H1 (cell line): ENCODE measurements around the gene IL27RA. TPM values are rescaled to one million over a fixed set of nuclear protein-coding genes. Genes with fewer than 3 reads are reported as not detected.

Experiments
- BCL11A ChIP-seq, 2 experiments: IDR thresholded peaks; one replicate each; pipeline ENCODE4 v1.6.1; 2011; ENCODE audit warnings: low read depth in 2 of 2, low read length in 2 of 2, mild to moderate bottlenecking in 2 of 2
- CTBP2 ChIP-seq: IDR thresholded peaks from 2 replicates; pipeline ENCODE4 v1.7.0; 2011; ENCODE audit warnings: borderline replicate concordance, mild to moderate bottlenecking, moderate library complexity, mixed read lengths, low read length; ENCODE audit not compliant: insufficient read depth, insufficient read length
- GABPA ChIP-seq: IDR thresholded peaks from 2 replicates; pipeline ENCODE4 v1.6.1; 2011; ENCODE audit warnings: mild to moderate bottlenecking, low read length, moderate library complexity, borderline replicate concordance; ENCODE audit not compliant: insufficient read depth
- HDAC6 ChIP-seq: IDR thresholded peaks from one replicate; pipeline ENCODE4 v1.7.1; 2012; ENCODE audit warnings: low read depth, mild to moderate bottlenecking, inconsistent platforms, low read length, moderate library complexity
- JUND ChIP-seq: IDR thresholded peaks from 2 replicates; pipeline ENCODE4 v1.6.1; 2011; ENCODE audit warnings: mild to moderate bottlenecking, improper control_type of control experiment, low read length
- KDM4A ChIP-seq: IDR thresholded peaks from one replicate; pipeline ENCODE4 v1.7.1; 2012; ENCODE audit warnings: low read depth, mild to moderate bottlenecking, moderate library complexity, low read length, inconsistent platforms; ENCODE audit not compliant: severe bottlenecking
- MAFK ChIP-seq: IDR thresholded peaks from 2 replicates; pipeline ENCODE4 v1.6.1; 2012; ENCODE audit warnings: low read depth, mild to moderate bottlenecking, improper control_type of control experiment, low read length
- NANOG ChIP-seq: IDR thresholded peaks from 2 replicates; pipeline ENCODE4 v1.6.1; 2011; ENCODE audit warnings: low read length, low read depth, mild to moderate bottlenecking, inconsistent platforms; ENCODE audit not compliant: insufficient read depth, poor library complexity, severe bottlenecking
- NRF1 ChIP-seq: IDR thresholded peaks from 2 replicates; pipeline ENCODE4 v1.6.1; 2011; ENCODE audit warnings: mild to moderate bottlenecking, low read depth, low read length, improper control_type of control experiment
- POLR2A ChIP-seq, 2 experiments: IDR thresholded peaks; 1 replicate in 1 of 2; 2 replicates in 1 of 2; pipeline ENCODE4 v1.6.1; 2011; ENCODE audit warnings: low read depth in 2 of 2, low read length in 2 of 2, mild to moderate bottlenecking in 2 of 2; ENCODE audit errors: control extremely low read depth in 1 of 2
- POLR2AphosphoS5 ChIP-seq: IDR thresholded peaks from 2 replicates; pipeline ENCODE4 v1.6.1; 2011; ENCODE audit warnings: low read depth, low read length
- RNF2 ChIP-seq: fragments of 200-900, 300-1000 bp; sonication (generic); IDR thresholded peaks from 2 replicates; pipeline ENCODE4 v1.7.1; 2016; ENCODE audit warnings: borderline replicate concordance, low read depth, mild to moderate bottlenecking, antibody characterized with exemption, low read length; ENCODE audit not compliant: poor library complexity, severe bottlenecking; ENCODE audit errors: missing control alignments
- SIN3A ChIP-seq, 2 experiments: IDR thresholded peaks in 1 of 2; conservative IDR thresholded peaks in 1 of 2; 2 replicates each; pipeline ENCODE4 v1.6.1; 2011 to 2012; ENCODE audit warnings: low read length in 2 of 2, improper control_type of control experiment in 1 of 2, low read depth in 1 of 2, mild to moderate bottlenecking in 1 of 2
- SIRT6 ChIP-seq: IDR thresholded peaks from one replicate; pipeline ENCODE4 v1.7.1; 2012; ENCODE audit warnings: low read length, inconsistent platforms
- SIX5 ChIP-seq: IDR thresholded peaks from 2 replicates; pipeline ENCODE4 v1.6.1; 2011; ENCODE audit warnings: mild to moderate bottlenecking, low read depth, low read length
- SP1 ChIP-seq: IDR thresholded peaks from 2 replicates; pipeline ENCODE4 v1.6.1; 2011; ENCODE audit warnings: low read depth, low read length
- SP2 ChIP-seq: IDR thresholded peaks from 2 replicates; pipeline ENCODE4 v1.6.1; 2012; ENCODE audit warnings: mild to moderate bottlenecking, low read length, inconsistent platforms
- SP4 ChIP-seq: IDR thresholded peaks from 2 replicates; pipeline ENCODE4 v1.6.1; 2012; ENCODE audit warnings: low read length, inconsistent platforms
- TBP ChIP-seq: IDR thresholded peaks from 2 replicates; pipeline ENCODE4 v1.6.1; 2011; ENCODE audit warnings: low read depth, low read length, improper control_type of control experiment
- TEAD4 ChIP-seq: IDR thresholded peaks from 2 replicates; pipeline ENCODE4 v1.6.1; 2012; ENCODE audit warnings: low read depth, low read length, inconsistent platforms, mixed read lengths
- polyA plus RNA-seq, 7 experiments: library from polyadenylated mRNA; depleted of rRNA in 3 of 7; stranded (reverse) in 5 of 7; unstranded in 2 of 7; fragments of >200 nt in 5 of 7; fragments of 200-250 nt in 2 of 7; gene quantifications; 1 replicate in 5 of 7; 2 replicates in 1 of 7; 4 replicates in 1 of 7; pipeline versions ENCODE4 v1.2.1 to v1.2.3, GENCODE V29; 2011 to 2013; ENCODE audit warnings: missing spikeins in 2 of 7, mixed read lengths in 2 of 7
- total RNA-seq: library from RNA; stranded (reverse); fragmentation: NEBNext Ultra II Directional; extraction: Animal tissue kit (Norgen Biotek cat#: 25700); gene quantifications from 2 replicates; pipeline ENCODE4 v1.2.1, GENCODE V29; 2021
- TF ChIP-seq, protein P1 (sequence below): IDR thresholded peaks from 2 replicates; pipeline ENCODE4 v1.6.1; 2012; ENCODE audit warnings: low read length, inconsistent platforms
- TF ChIP-seq, protein P2 (sequence below): IDR thresholded peaks from 2 replicates; pipeline ENCODE4 v1.6.1; 2011; ENCODE audit warnings: low read depth, mild to moderate bottlenecking, low read length; ENCODE audit not compliant: insufficient read depth

Gene IL27RA
- total and polyA plus RNA-seq, 2 of the 8 experiments (the other 6 are each of a cell fraction or from before 2014, with no cell fraction given) = 9.9 to 14.7 TPM

DNA sequence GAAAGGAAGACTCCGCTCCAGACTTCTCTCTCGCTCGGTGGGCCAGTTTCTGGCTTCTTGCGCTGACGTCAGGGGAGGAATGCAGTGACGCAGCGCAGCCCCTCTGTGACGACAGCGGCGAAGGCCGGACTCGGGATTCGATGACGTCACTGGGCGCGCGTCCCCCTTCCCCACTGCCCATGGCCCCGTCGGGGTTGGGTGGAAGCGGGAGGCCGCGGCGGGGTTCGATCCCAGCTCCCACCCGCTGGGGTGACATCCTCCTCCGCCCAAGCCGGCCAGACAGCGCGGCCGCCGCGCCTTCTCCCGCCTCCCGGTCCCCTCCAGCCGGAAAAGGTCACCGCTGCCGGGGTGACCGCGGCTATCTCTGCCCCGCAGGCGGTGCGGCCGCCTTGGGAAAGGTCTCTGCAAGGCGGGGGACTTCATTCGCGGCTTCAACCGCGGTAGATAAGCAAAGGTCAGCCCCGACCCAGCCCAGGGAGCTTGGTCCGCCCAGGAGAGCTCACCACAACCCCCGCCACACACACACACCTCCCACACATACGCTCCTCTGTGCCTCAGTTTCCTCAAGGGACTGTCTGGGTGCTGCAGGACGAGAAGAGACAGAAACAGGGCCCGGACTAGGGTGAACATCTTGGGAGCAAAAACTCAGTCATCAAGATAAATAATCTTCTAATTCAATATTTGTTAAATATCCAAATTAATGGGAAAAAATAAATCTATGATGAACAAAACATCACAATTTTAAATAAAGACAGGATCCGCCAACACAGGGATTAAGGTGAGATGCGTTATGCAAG is 24.6 kb upstream of the IL27RA start (continued):
- TF ChIP-seq NANOG (no peak), CTBP2 (no peak), TEAD4 (peak; percentile 44; the same call in 1 of the 2 replicates), BCL11A (IDR thresholded peaks at IDR 0.05; ENCODE audit: low read depth in 2 of 2, low read length in 2 of 2) (no peak), HDAC6 (no peak), SP4 (no peak; the same call in 1 of the 2 replicates), JUND (peak; percentile 99), NRF1 (no peak), TBP (peak; percentile 51; the same call in 1 of the 2 replicates), RNF2 (no peak), SIRT6 (no peak), POLR2A (IDR thresholded peaks at IDR 0.05; ENCODE audit: control extremely low read depth in 1 of 2, low read depth in 2 of 2, low read length in 2 of 2) (peak in 1 of 2 experiments; percentile 50; a peak in 1 of 3 replicates), KDM4A (peak; percentile 88), MAFK (no peak), GABPA (no peak), SIN3A (conservative IDR thresholded peaks at IDR 0.05 in 1 of 2, IDR thresholded peaks at IDR 0.05 in 1 of 2; ENCODE audit: low read depth in 1 of 2, low read length in 2 of 2) (0 out of 4 replicates have a peak, but pooled peaks of 1 of the 2 experiments have one; percentile 47), SIX5 (no peak), POLR2AphosphoS5 (no peak; the same call in 1 of the 2 replicates), SP1 (no peak), SP2 (no peak)
- TF ChIP-seq, protein P1, sequence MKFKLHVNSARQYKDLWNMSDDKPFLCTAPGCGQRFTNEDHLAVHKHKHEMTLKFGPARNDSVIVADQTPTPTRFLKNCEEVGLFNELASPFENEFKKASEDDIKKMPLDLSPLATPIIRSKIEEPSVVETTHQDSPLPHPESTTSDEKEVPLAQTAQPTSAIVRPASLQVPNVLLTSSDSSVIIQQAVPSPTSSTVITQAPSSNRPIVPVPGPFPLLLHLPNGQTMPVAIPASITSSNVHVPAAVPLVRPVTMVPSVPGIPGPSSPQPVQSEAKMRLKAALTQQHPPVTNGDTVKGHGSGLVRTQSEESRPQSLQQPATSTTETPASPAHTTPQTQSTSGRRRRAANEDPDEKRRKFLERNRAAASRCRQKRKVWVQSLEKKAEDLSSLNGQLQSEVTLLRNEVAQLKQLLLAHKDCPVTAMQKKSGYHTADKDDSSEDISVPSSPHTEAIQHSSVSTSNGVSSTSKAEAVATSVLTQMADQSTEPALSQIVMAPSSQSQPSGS = peak; percentile 99
- TF ChIP-seq, protein P2, sequence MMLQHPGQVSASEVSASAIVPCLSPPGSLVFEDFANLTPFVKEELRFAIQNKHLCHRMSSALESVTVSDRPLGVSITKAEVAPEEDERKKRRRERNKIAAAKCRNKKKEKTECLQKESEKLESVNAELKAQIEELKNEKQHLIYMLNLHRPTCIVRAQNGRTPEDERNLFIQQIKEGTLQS = no peak
